HG03045 (cell line): ENCODE data around the gene BNIP5.

Experiments used
- ATAC-seq: cut with Tn5 transposase; IDR thresholded peaks from one replicate; pipeline ENCODE4 v1.9.1; 2021; ENCODE audit warnings: mild to moderate bottlenecking, moderate library complexity; ENCODE audit not compliant: unreplicated experiment

The BNIP5 gene

GRCh38 chr6:36269834-36270705, 66.6 kb downstream of the BNIP5 start, which contains the start of gene PNPLA1:
Gene PNPLA1 (plus strand): TSS chr6:36270060. CDS start chr6:36270460, 400 bp downstream.
- ATAC-seq: no peak

- no peak for ATAC-seq
These were observed 68.0 kb downstream of the BNIP5 start for GRCh38 chr6:36268478-36269275.

- ATAC-seq: no peak
These were observed 68.8 kb downstream of the BNIP5 start for GRCh38 chr6:36267731-36268477.

GRCh38 chr6:36266913-36267644, 69.6 kb downstream of the BNIP5 start:
- ATAC-seq: no peak
